ENCODE measurements around the gene ZNF507.
A peak's percentile ranks its signal among the peaks of the same experiment; 100 is the strongest.

ZNF507 gene

DNA sequence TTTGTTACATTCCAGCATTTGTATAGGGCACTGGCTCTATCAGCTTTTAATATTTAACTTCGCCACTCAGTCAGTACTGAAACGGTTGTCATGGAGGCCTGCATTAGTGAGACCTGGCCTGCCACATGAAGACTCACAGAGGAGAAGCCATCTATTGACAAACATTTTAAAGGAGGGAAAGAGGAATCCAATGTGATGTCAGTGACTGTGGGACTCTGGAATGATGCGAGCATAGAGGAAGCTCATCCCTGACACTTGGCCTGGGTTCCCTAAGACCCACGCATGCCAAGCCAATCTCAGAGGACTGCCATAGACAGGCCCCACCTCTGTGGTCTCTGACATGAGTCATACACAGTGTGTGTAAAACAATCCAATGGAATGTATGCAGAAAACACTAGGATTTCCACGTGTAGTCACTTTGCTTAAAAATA lies 52.3 kb downstream of the ZNF507 start:
- peak; percentile 35 for DNase-seq (ENCODE audit: low read depth)
- TF ChIP-seq, protein P1, sequence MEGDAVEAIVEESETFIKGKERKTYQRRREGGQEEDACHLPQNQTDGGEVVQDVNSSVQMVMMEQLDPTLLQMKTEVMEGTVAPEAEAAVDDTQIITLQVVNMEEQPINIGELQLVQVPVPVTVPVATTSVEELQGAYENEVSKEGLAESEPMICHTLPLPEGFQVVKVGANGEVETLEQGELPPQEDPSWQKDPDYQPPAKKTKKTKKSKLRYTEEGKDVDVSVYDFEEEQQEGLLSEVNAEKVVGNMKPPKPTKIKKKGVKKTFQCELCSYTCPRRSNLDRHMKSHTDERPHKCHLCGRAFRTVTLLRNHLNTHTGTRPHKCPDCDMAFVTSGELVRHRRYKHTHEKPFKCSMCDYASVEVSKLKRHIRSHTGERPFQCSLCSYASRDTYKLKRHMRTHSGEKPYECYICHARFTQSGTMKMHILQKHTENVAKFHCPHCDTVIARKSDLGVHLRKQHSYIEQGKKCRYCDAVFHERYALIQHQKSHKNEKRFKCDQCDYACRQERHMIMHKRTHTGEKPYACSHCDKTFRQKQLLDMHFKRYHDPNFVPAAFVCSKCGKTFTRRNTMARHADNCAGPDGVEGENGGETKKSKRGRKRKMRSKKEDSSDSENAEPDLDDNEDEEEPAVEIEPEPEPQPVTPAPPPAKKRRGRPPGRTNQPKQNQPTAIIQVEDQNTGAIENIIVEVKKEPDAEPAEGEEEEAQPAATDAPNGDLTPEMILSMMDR (IDR thresholded peaks at IDR 0.05; ENCODE audit: insufficient read depth, low read depth, low read length, missing control alignments), result no peak
- H3K4me3 ChIP-seq (ENCODE audit: low read length), result no peak overlapping the region

DNA sequence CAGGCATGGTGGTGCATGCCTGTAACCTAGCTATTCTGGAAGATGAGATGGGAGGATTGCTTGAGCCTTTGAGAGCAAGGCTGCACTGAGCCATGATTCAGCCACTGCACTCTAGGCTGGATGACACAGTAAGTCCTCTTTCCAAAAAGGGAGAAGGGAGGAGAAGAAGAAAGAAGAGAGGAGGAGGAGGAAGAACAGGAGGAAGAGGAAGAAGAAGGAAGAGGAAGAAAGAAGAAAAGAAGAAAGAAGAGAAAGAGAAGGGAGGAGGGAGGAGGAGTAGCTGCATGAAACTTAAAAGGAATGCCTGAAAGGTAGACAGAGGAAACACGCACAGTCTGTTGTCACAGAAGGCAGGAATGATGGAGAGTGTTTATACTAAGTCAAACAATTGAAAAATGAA lies 56.6 kb downstream of the ZNF507 start:
- TF ChIP-seq, protein P1 (IDR thresholded peaks at IDR 0.05; ENCODE audit: insufficient read depth, low read depth, low read length, missing control alignments), result no peak
- H3K4me3 ChIP-seq (ENCODE audit: low read length), result no peak overlapping the region
- no peak for DNase-seq (ENCODE audit: low read depth)

DNA sequence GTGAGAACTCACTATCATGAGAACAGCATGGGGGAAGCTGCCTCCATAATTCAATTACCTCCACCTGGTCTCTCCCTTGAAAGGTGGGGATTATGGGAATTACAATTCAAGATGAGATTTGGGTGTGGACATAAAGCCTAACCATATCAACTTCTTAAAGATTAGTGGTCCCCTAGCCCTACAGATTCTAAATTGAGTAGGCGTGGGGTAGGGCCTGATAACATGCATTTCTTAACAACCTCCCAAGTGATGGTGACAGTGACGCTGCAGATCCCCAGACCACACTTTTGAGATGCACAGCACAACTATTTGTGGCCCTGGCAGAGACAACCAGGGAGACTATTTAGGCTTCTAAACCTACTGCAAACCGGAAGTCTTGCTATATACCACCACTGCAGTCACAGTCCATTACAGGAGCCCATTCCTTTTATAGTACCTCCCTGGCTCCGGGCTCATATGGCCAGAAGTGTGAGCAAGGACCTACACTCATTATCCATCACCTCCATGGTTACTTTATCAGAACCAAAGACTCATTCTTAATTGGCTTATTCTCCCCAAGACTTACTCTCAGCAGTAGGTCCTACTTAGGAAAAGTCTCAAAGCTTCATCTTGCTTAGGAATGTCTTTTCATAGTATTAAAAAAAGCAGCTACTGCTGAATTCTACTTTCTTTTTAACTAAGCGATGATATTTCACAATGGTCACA lies 58.0 kb downstream of the ZNF507 start:
- no peak overlapping the region for H3K4me3 ChIP-seq (ENCODE audit: low read length)
- TF ChIP-seq, protein P1 (IDR thresholded peaks at IDR 0.05; ENCODE audit: insufficient read depth, low read depth, low read length, missing control alignments), result no peak
- no peak for DNase-seq (ENCODE audit: low read depth)

GRCh38 chr19:32404213-32404932 lies 59.0 kb downstream of the ZNF507 start:
- TF ChIP-seq, protein P1 (IDR thresholded peaks at IDR 0.05; ENCODE audit: insufficient read depth, low read depth, low read length, missing control alignments), result no peak
- peak overlapping the region; percentile 70 for H3K4me3 ChIP-seq (ENCODE audit: low read length)
- DNase-seq (ENCODE audit: low read depth), result peak; percentile 24

DNA sequence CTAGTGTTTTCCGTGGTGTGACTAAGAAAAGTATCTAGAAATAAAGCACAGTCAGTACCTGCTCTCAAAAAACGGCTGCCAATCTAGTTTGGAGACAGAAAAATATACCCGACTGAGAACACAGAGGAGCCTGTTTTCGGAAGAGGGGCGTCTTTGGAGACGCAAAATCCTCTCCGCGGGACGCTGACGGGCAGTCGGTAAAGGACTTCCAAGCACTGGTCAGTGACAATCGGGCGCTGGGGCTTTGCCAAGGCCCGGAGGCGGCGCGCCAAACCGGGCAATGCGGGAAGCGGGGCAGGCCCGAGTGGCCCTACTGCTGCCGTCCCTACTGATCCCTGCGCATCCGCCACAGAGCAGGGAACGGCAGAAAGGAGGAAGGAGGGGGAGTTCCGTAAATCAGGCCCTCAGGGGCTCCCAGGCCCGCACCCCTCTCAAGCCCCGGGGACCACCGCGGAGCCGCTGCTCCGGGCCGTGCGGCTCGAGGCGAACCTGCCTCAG lies 59.6 kb downstream of the ZNF507 start:
- H3K4me3 ChIP-seq (ENCODE audit: low read length), result peak overlapping the region; percentile 70
- DNase-seq (ENCODE audit: low read depth), result peak; percentile 24

DNA sequence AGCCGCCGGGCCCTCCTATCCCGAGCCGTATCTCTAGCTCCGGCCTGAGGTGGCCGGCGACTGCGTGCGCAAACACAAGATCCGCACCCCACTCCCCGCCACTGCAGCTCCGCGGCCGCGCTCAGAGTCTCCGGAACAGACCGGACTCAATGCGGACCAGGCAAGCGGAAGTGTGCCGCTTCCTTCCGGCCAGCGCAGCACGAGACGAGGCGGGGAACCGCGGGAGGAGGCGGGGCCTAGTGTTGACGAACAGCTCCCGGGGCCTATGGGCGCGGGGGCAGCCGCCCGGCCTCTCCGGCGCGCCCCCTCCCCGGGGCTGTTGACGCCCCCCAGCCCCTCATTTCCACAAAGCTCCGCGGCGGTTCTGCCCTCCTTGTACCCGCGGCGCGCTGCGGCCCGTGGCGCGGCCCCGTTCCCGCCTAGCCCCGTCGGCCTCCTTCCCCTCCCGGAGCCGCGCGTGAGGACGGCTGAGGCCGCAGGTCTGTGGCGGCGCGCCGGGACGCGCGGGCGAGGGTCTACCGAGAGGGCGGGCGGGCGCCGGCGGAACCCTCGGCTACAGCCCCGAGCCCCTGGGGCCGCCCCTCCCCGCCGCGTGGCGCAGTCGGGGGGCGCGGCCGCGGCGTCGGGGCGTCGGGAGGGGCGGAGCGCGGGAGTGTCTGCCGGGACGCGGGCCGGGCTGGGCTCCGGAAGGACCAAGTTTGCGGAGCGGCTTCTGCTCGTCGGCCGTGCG lies 60.2 kb downstream of the ZNF507 start, which contains the start of gene DPY19L3:
Gene DPY19L3, plus strand, starts transcription at position 340 of the 730 bp plus-strand sequence. CDS start 2,484 bp downstream, outside the sequence.
- DNase-seq (ENCODE audit: low read depth), result peak; percentile 91
- TF ChIP-seq, protein P1 (IDR thresholded peaks at IDR 0.05; ENCODE audit: insufficient read depth, low read depth, low read length, missing control alignments), result no peak
- H3K4me3 ChIP-seq (ENCODE audit: low read length), result peak within 1 kb of the TSS; percentile 70

More for the DNA sequence above, 59.6 kb downstream of the ZNF507 start:
- TF ChIP-seq, protein P1 (IDR thresholded peaks at IDR 0.05; ENCODE audit: insufficient read depth, low read depth, low read length, missing control alignments), result no peak
